C4-2B (cell line): Measurements from ENCODE around the gene RHEB.

Source experiments
- ZFX ChIP-seq: fragments of 450-650 bp; IDR thresholded peaks from 2 replicates; pipeline ENCODE4 v1.6.1; 2017
- TF ChIP-seq, protein P1 (sequence below): fragments of 450-650 bp; conservative IDR thresholded peaks from 2 replicates; pipeline ENCODE4 v1.5.1; 2017; ENCODE audit warnings: mild to moderate bottlenecking

DNA sequence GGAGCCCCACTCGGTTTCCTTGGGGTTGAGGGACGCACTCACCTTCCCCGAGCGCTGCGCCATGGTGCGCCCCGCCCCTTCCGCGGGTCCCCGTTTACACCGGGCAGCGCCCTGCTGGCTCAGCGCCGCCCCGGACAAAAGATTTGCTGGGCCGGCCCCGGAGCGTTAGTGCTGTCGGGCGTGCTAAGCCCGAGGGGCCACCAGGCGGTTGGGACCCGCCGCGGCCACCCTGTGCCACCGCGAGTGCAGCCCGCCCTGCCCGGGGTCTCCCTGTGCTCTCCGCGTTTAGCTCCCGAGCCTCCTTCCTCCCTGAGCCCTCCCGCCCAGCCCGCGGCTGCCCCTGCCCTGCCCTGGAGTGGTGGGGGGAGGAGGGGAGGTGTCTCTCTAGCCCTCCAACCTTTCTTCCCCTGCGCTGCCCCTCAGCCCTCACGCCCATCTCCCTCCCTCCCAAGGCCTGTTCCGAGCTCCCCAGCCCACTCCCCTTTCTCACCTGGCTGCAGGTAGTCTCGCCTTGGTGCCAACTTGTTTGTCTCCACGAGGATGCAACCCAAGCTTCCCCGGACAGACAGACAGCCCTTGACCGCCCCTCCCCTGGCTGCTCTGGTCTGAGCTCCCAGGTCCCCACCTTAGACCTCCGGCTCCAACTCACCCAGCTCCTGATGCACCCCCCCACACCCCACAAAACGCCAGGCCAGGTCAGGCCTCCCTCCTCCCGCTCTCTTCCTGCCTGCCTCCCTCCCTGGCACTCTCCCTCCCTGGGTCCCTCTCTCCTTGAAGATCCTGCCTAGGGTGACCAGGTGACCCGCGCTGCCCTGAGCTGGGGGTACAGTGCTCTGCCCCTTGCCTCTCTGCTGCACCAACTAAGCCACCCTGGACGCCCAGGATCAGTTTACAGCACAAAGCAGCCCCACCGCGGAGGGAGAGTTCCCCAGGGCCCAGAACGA is 79.6 kb downstream of the RHEB start, which contains the start of gene CRYGN:
- TF ChIP-seq, protein P1, sequence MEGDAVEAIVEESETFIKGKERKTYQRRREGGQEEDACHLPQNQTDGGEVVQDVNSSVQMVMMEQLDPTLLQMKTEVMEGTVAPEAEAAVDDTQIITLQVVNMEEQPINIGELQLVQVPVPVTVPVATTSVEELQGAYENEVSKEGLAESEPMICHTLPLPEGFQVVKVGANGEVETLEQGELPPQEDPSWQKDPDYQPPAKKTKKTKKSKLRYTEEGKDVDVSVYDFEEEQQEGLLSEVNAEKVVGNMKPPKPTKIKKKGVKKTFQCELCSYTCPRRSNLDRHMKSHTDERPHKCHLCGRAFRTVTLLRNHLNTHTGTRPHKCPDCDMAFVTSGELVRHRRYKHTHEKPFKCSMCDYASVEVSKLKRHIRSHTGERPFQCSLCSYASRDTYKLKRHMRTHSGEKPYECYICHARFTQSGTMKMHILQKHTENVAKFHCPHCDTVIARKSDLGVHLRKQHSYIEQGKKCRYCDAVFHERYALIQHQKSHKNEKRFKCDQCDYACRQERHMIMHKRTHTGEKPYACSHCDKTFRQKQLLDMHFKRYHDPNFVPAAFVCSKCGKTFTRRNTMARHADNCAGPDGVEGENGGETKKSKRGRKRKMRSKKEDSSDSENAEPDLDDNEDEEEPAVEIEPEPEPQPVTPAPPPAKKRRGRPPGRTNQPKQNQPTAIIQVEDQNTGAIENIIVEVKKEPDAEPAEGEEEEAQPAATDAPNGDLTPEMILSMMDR = no peak
- TF ChIP-seq ZFX = no peak
